CD4-positive, alpha-beta T cell (primary cell): ENCODE data around the gene WNK1. TPM values are rescaled to one million over a fixed set of nuclear protein-coding genes. Genes with fewer than 3 reads are reported as not detected.

ENCODE experiments used
- ATAC-seq: fragments of 200-7000 bp; cut with Tn5 transposase; one replicate; pipeline ENCODE4 v1.10.0; 2022; ENCODE audit warnings: mild to moderate bottlenecking; ENCODE audit not compliant: poor library complexity
- CTCF ChIA-PET: fragments of 350-600 bp; sonication (Branson Sonifier 250); formaldehyde crosslinking; loops from one replicate; lab custom pipeline; 2021; ENCODE audit warnings: antibody characterized with exemption, inconsistent platforms; lab: Charles Lee
- POLR2A ChIA-PET: fragments of 350-600 bp; sonication (Branson Sonifier 250); formaldehyde crosslinking; loops from one replicate; lab custom pipeline; 2021; ENCODE audit warnings: antibody characterized with exemption, inconsistent platforms; lab: Charles Lee
- DNase-seq, 14 experiments: peaks; one replicate each; pipeline ENCODE4 v3.0.0-alpha.2; 2013 to 2020; ENCODE audit warnings: mixed read lengths in 2 of 14
- H3K27ac ChIP-seq, 2 donors: one replicate each; pipeline versions ENCODE4 v1.5.1 to v1.7.0; 2013; ENCODE audit warnings: low read length in 2 of 2, low read depth in 1 of 2, mild to moderate bottlenecking in 1 of 2
- H3K27me3 ChIP-seq, 2 experiments: 1 replicate in 1 of 2; 2 replicates in 1 of 2; pipeline versions ENCODE4 v1.6.1 to v1.7.0; 2013; ENCODE audit warnings: low read length in 2 of 2, control low read depth in 1 of 2, mild to moderate bottlenecking in 1 of 2, moderate library complexity in 1 of 2; ENCODE audit not compliant: insufficient read depth in 2 of 2, control insufficient read depth in 1 of 2
- H3K36me3 ChIP-seq: one replicate; pipeline ENCODE4 v1.6.1; 2013; ENCODE audit warnings: low read length, control low read depth; ENCODE audit not compliant: insufficient read depth
- H3K4me1 ChIP-seq: one replicate; pipeline ENCODE4 v1.6.1; 2013; ENCODE audit warnings: low read length, control low read depth; ENCODE audit not compliant: insufficient read depth
- H3K4me3 ChIP-seq: one replicate; pipeline ENCODE4 v1.5.1; 2013; ENCODE audit warnings: mild to moderate bottlenecking, low read length, moderate library complexity
- H3K9me3 ChIP-seq, 2 experiments: 1 replicate in 1 of 2; 2 replicates in 1 of 2; pipeline versions ENCODE4 v1.6.1 to v1.7.0; 2013; ENCODE audit warnings: low read length in 2 of 2, mild to moderate bottlenecking in 2 of 2, control low read depth in 1 of 2, moderate library complexity in 1 of 2; ENCODE audit not compliant: control insufficient read depth in 1 of 2, insufficient read depth in 1 of 2
- H3K27ac Mint-ChIP-seq: one replicate; pipeline ENCODE4 v1.8.0; 2020; ENCODE audit warnings: mixed read lengths
- H3K27me3 Mint-ChIP-seq: one replicate; pipeline ENCODE4 v1.8.0; 2021; ENCODE audit warnings: mixed read lengths
- H3K36me3 Mint-ChIP-seq: one replicate; pipeline ENCODE4 v1.8.0; 2021; ENCODE audit warnings: low read depth, mixed read lengths
- H3K4me1 Mint-ChIP-seq: one replicate; pipeline ENCODE4 v1.8.0; 2021; ENCODE audit warnings: low read depth, mixed read lengths
- H3K4me3 Mint-ChIP-seq: one replicate; pipeline ENCODE4 v1.8.0; 2020; ENCODE audit warnings: mild to moderate bottlenecking, mixed read lengths
- H3K9me3 Mint-ChIP-seq: one replicate; pipeline ENCODE4 v1.8.0; 2020; ENCODE audit warnings: mixed read lengths
- intact Hi-C, 2 experiments: fragments of 100-400 bp; cut with DNase I in 1 of 2; cut with micrococcal nuclease in 1 of 2; formaldehyde crosslinking; loops; one replicate each; pipeline versions ENCODE4 v1.15.1 to v1.9.0; 2023 to 2025; cut with DNase I, micrococcal nuclease
- total RNA-seq, 174 experiments: library from RNA in 2 of 174; stranded (reverse) in 2 of 174; gene quantifications; one replicate each; pipeline ENCODE4 v1.2.3 and lab custom pipeline; 2021 to 2026
- TF ChIP-seq, protein P1 (sequence below): fragments of 200-600 bp; IDR thresholded peaks from one replicate; pipeline ENCODE4 v1.8.0; 2022; ENCODE audit warnings: antibody characterized with exemption, mild to moderate bottlenecking

The WNK1 gene
- total RNA-seq, 2 experiments from 2014 or later = 193 to 198 TPM

DNA sequence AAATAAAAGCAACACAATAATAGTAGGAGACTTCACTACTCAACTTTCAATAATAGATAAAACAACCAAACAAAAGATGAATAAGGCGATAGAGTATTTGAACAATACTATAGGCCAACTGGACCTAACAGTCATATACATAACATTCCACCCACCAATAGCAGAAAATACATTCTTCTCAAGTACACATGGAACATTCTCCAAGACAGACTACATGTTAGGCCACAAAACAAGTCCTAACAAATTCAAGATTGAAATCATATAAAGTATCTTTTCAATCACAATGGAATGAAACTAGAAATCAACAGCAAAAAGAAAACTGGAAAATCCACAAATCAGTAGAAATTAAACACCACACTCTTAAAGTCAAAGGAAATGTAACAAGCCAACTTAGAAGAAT lies 168.3 kb downstream of the WNK1 start:
- H3K4me1 Mint-ChIP-seq = peaks cover 24% of the 10 kb centered on the region
- H3K9me3 Mint-ChIP-seq = no peaks in the 10 kb centered on the region
- no peak overlapping the region for H3K4me3 ChIP-seq
- H3K27ac Mint-ChIP-seq = peak overlapping the region; percentile 81
- H3K27ac ChIP-seq = no peak overlapping the region
- H3K36me3 ChIP-seq = peaks cover 48% of the 10 kb centered on the region
- H3K27me3 ChIP-seq = no peaks in the 10 kb centered on the region
- DNase-seq = no peak
- TF ChIP-seq, protein P1, sequence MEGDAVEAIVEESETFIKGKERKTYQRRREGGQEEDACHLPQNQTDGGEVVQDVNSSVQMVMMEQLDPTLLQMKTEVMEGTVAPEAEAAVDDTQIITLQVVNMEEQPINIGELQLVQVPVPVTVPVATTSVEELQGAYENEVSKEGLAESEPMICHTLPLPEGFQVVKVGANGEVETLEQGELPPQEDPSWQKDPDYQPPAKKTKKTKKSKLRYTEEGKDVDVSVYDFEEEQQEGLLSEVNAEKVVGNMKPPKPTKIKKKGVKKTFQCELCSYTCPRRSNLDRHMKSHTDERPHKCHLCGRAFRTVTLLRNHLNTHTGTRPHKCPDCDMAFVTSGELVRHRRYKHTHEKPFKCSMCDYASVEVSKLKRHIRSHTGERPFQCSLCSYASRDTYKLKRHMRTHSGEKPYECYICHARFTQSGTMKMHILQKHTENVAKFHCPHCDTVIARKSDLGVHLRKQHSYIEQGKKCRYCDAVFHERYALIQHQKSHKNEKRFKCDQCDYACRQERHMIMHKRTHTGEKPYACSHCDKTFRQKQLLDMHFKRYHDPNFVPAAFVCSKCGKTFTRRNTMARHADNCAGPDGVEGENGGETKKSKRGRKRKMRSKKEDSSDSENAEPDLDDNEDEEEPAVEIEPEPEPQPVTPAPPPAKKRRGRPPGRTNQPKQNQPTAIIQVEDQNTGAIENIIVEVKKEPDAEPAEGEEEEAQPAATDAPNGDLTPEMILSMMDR = no peak
- CTCF ChIA-PET = interaction anchor here (1.1 kb wide), 1 partner anchor 12 kb away, joined by 4 read pairs; no protein-coding TSS in a partner anchor
- H3K27me3 Mint-ChIP-seq = no peaks in the 10 kb centered on the region
- H3K4me1 ChIP-seq = peaks cover 2% of the 10 kb centered on the region
- no peak overlapping the region for H3K4me3 Mint-ChIP-seq
- POLR2A ChIA-PET = no interaction called here
- intact Hi-C loops = no loop called here
- no peak for ATAC-seq
- H3K36me3 Mint-ChIP-seq = peaks cover 79% of the 10 kb centered on the region
- no peaks in the 10 kb centered on the region for H3K9me3 ChIP-seq

DNA sequence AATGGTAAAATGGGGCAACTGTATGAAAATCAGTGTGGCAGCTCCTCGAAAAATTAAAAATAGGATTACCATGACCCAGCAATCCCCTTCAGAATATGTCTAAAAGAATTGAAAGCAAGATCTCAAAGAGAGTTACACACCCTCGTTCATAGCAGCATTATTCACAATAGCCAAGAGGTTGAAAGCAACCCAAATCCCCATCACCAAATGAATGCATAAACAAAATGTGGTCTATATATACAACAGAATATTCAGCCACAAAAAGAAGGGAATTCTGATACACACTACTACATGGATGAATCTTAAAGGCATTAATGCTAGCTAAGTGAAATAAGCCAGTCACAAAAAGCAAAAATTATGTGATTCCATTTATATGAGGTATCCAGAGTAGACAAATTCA lies 169.9 kb downstream of the WNK1 start:
- peak overlapping the region; percentile 51 for H3K27ac Mint-ChIP-seq
- Histone ChIP-seq H3K4me3 (no peak overlapping the region), H3K9me3 (no peaks in the 10 kb centered on the region), H3K27me3 (no peaks in the 10 kb centered on the region), H3K27ac (no peak overlapping the region), H3K36me3 (peaks cover 48% of the 10 kb centered on the region), H3K4me1 (no peaks in the 10 kb centered on the region)
- no peaks in the 10 kb centered on the region for H3K27me3 Mint-ChIP-seq
- no peaks in the 10 kb centered on the region for H3K9me3 Mint-ChIP-seq
- no peak overlapping the region for H3K4me3 Mint-ChIP-seq
- ATAC-seq (no peak), DNase-seq (no peak)
- TF ChIP-seq, protein P1 = no peak
- intact Hi-C loops = no loop called here
- peaks cover 14% of the 10 kb centered on the region for H3K4me1 Mint-ChIP-seq
- CTCF ChIA-PET = no interaction called here
- H3K36me3 Mint-ChIP-seq = peaks cover 78% of the 10 kb centered on the region
- POLR2A ChIA-PET = interaction anchor here (1.0 kb wide), 1 partner anchor 25 kb away, joined by 3 read pairs; no protein-coding TSS in a partner anchor

GRCh38 chr12:926641-927040 lies 174.3 kb downstream of the WNK1 start:
- no peaks in the 10 kb centered on the region for H3K9me3 Mint-ChIP-seq
- CTCF ChIA-PET = no interaction called here

More at GRCh38 chr12:926641-927040, 174.3 kb downstream of the WNK1 start:
- Histone ChIP-seq H3K27me3 (no peaks in the 10 kb centered on the region), H3K9me3 (no peaks in the 10 kb centered on the region), H3K4me1 (no peaks in the 10 kb centered on the region), H3K4me3 (no peak overlapping the region), H3K36me3 (peaks cover 67% of the 10 kb centered on the region), H3K27ac (no peak overlapping the region)
- DNase-seq = no peak
- TF ChIP-seq, protein P1 = no peak
- Mint-ChIP-seq H3K36me3 (peaks cover 76% of the 10 kb centered on the region), H3K27me3 (no peaks in the 10 kb centered on the region), H3K4me3 (no peak overlapping the region), H3K4me1 (peaks cover 5% of the 10 kb centered on the region), H3K27ac (no peak overlapping the region)
- POLR2A ChIA-PET = no interaction called here
- no peak for ATAC-seq
- intact Hi-C loops = no loop called here
